NCI-H446 treated with DMSO at 0.1 percent for 48 hours (cell line): ENCODE data around the gene RTN4R.
"Not testable (repeated sequence)": the region's sequence is repeated elsewhere in the genome, so short reads cannot be mapped to it uniquely, and the experiment has no call there.

Experiments
- DNase-seq: peaks from one replicate; lab custom pipeline; 2025; lab: John Stamatoyannopoulos, UW

The RTN4R gene

DNA sequence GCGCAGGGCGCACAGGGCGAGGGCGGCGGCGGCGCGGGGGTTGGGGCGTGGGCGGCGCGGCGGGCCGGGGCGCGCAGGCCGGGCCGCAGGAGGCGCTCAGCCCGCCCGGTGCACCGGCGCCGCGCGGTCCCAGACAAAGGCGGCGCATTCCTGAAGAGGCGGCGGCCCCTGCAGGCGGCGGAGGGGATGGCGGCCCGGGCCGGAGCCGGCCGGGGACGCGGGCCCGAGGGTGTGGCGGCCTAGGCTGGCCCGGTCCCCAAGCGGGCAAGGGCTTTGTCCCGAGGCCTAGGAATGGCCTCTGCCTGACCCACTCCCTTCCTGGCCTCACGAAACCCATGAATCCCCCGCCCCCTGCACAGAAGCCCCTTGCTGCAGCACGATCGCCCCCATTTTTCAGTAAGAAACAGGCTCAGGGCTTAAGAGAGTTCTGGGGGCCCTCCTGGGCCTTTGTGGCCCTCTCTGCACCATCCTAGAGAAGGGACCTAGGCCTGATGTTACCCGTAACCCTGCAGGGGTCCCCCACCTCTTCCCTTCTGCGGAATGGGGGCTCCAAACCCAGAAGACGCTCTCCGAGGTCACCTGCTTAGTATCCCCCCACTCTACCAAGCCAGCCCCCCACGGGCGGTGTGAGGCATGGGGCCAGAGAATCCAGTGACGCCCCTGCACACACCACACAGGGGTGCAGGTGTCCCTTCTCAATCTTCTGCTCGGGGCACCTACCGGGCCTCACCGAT lies at the start of gene RTN4R:
Gene RTN4R (minus strand): TSS at position 40 of the 734 bp plus-strand sequence. CDS start 226 bp downstream, outside the sequence.
- no peak for DNase-seq

DNA sequence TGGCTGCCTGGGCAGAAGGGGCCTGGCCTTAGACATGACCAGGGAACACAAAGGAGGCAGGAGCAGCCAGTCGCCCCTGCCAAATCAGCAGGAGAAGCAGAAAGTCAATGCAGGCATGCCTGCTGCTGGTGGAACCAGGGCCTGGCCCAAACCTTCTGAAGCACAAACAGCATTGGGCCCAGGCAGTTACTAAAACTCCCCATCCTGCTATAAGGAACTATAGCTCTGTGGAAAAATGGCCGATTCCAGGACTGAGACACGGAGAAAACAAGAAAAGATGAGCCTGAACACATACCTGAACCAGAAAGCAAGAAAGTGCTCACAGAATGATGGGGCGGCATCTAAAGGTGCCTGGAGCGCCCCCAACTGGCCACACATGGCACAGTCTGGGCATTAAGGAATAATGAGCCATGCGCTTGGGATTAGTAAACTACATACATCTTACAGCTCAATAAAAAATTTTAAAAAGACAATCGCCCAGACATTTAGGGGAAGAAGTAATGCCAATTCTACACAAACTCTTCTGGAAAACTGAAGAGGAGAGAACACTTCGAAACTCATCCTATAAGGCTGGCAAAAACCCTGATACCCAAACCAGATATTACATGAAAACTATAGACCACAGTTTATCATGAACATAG lies 49.4 kb upstream of the RTN4R start:
- not testable (repeated sequence) for DNase-seq

DNA sequence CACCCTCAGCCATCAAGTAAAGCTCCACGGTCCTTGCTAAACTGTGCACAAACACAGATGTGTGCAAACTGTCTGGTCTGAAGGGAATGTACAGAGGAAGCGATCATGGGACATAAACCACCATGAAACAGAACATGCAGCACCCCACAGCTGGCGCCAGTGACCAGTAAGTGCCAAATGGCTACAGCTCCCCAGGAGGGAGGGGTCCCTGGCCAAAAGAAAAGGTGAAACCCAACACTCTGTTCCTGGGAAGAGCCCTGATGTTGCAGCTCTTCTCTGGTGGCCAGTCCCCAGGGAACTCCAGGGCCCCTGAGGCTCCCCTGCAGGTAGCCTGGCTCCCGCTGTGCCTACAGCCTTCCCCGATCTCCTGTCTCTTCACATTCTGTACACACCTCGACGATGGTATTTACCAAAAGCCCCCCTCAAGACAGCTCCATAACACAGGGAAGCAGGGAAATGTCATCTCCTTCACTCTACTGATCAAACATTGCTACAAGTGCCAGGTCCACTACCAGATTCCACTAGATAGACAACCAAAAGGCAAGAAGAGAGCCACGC lies 48.8 kb upstream of the RTN4R start:
- no peak for DNase-seq

DNA sequence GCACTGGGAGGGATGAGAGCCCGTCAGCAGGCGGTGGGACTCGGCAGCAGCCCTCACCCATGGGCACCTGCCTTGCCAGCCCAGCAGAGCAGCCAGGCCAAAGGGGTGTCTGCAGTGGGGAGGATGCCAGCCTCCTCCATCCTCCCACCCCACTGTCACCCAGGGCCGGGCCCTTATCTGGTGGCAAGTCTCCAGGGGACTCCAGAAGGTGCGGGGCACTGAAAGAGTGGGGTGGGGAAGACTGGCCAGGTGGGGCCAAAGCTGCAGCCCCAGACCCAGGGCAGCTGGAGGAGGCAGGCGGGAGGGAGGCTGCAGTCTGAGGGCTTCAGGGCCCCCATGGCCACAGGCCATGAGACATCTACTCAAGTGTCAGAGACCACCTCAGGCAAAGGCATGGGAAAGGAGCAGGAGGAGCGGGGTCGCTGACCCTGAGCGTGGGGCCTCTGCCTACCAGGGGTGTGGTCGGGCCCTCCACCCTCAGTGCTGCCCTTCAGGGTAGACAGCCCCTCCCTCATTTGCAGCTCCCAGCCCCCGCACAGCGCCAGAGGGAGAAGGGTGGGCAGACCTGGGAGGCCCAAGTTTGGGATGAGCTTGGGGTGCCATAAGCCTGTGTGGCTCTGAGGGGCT lies 48.2 kb upstream of the RTN4R start:
- no peak for DNase-seq

DNA sequence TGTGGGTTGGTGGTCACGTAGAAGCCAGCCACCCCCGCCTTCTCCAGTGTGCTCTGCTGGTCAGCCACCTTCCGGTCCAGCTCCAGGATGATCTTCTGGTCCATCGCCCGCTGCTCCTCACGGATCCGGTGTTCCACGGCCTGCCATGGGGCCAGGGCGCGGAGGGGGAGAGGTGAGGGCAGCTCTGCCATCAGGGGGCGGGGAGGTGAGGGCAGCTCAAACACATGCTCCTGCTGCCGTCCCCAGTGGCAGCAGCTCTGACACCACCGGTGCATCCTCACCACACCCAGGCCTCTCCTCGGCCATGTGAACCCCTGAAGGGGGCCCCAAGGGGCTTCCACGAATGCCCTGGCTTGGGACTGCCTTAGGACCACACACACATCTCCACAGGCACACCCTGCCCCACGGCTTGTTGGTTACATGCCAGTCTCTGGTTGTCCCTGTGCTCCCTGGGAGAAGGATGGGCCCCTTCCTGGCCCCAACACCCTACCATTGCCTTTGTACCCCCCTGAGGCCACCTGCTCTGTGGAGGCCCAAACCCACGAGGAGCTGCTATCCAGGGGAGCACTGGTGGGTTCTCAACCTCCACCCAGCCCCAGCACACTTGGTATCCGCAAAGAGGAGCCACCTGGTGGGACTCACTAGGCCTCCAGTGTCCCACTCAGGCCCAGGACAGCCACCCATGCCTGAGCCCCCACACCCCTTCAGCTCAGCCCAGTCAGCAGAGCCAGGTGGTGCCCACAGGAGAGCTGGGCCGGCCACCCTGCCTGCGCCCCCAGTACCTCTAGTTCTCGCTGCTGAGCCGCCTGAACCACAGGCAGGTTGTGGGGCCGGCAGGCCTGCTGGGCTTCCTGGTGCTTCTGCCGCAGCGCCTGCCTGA lies 47.5 kb upstream of the RTN4R start:
- DNase-seq = no peak

DNA sequence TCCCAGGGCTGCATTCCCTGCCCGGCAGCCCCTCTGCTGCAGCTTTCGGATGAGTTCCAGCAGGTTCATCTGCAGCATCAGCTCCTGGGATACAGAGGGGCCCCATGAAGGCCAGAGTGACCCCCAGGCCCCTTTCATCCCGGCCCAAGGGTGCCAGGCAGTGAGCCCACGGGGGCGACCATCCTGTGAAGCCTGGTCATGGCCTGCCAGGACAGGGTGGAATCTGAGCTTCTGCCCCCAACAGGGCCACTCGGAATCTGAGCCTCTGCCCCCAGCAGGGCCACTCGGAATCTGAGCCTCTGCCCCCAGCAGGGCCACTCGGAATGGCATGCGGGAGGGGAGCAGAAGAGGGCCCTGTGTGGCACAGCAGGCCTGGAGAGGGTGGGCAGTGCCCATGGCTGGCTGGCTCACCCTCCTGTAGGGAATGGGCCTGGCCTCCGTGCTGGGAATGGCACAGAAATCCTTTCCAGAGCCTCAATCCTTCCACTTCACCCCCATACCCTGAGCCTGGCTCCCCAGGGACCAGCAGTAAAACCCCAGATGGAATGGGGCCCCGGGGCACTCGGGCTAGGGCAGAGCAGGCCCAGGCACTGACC lies 46.7 kb upstream of the RTN4R start:
- not testable (repeated sequence) for DNase-seq

DNA sequence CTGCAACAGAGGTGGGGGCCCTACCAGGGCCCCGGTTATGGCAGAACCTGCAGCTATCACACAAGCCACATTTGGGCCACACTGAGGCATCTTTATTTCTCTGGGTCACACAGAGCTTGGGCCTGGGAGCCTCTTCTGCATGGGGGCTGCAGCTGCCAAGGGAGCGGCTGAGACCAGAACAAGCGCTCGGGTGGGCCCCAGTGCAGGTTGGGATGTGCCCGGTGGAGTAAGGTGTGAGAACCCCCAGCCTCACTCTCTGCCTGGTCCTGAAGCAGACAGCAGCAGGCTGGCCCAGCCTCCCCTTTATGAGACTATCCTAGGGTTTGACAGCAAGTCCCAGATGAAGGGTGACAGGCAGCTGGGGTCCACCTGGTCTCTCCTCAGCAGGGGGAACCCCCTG lies 46.1 kb upstream of the RTN4R start:
- DNase-seq = not testable (repeated sequence)

DNA sequence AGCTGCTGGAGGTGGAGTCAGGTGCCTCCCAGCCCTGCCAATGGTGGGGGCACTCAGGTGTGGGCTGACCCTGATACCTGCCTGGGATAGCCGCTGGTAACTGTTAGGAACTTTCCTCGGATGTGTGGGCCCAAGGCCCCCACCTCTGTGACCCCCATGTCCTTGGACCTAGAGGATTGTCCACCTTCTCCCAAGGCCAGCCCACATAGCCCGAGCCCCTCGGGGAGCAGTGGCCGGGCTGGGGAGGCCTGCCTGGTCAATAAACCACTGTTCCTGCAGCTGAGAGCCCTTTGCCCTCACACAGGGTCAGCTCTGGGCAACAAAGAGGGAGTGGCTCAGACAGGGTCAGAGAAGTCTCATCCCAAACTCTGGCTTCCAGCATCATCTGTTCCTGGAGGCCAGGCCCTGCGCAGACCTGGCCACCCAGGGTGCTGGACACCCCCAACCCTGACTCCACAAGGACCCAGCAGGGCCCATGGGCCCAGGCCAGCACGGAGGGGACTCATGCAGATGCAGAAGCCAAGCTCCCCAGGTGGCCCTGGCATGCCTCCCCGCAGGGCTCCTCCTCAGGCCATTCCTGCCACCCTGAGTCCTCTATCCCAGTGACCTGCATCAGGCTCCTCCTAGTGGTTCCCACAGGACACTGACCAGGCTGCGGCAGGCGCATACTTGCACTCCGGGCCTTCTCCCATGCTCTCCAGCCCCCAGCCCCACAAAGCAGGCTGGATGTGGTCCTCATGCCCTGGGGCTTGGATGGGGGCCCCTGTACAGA lies 45.4 kb upstream of the RTN4R start:
- not testable (repeated sequence) for DNase-seq

DNA sequence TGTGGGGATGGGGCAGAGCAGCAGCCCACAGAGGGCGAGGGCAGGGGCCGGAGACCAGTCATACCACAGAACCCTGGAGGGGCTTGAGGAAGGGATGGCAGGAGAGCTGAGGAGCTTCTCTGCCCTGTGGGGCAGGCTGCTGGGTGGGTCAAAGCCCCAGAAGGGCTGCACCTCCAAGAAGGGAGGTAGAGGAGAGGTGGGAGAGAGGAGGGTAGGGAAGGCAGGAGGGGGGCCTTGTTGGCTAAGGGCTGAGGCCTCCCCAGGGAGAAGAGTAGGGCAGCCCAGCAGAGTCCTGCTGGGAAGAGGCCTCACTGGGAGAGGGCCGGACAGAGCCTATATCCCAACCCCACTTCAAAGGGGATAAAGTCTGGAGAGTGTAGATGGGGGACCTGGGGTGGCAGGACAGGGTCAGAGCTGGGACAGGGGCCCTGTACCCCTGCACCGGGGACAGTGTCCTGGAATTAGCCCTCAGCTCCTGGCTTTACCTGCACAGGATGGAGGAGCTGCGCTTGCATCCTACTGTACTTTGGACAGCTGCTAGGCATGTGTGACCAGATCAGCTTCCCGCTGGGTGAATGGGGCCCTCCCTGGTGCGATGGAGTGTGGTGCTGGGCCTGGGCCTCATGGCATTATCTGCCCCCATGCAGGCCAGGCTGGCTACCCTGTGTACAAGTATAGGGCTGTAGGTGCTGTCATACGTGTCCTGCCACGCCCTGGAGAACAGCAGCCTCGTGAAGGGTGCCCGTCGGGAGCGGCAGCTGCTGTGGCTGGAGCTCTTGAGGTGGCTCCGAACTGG lies 44.5 kb upstream of the RTN4R start:
- DNase-seq = no peak

DNA sequence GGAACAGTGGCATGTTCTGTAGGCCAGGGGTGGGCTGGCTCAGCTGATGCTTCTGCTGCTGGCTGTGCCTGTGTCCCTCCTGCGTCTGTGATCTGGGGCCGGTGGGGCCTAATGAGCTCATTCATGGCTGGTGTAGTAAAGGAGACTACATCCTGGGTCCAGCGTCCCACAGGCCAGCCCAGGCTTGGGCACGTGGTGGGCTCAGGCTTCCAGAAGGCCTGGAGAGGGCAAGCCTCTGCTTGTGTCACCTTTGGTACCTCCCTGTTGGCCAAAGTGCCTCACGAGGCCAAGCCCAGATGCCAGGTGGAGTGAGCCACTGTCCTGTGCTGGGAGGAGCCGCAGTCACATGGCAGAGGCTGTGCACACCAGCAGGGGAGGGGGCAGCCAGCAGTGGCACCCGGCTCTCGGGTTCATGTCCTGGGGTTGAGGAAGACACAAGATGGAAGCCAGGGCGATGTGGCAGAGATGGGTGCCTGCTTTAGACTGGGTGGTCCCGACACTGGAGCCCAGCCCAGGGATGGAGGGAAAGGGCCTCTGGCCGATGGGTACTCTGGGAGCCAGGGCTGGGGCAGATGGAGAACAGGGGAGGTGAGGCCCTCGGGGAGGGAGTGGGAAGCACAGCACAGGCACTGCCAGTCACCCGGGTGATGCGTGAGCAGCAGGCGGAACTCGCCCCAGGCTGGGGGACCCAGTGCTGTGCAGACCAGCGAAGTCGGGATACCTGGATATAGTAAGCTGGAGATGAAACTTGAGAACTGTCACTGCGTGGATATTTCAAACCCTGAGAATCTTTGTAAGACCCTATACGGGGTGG lies 43.3 kb upstream of the RTN4R start:
- DNase-seq = not testable (repeated sequence)

DNA sequence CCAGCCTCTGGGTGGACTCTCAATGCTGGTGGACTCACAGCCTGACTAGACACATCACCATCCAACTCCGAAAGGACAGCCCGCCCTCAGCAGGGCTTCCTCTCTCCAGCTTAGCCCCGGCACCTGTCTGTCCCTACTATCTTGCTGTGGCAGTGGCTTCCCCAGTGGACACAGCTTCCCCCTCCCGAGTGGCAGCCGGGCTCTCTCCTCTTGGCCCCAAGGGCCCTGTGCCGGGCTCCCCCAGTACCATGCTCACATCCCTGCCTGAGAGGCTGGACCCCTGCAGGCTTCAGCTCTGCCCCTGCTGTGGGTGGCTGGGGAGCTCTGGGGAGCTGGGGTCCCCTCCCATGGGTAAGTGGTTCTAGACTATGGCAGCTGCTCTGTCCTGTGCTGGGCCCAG lies 42.7 kb upstream of the RTN4R start:
- not testable (repeated sequence) for DNase-seq

DNA sequence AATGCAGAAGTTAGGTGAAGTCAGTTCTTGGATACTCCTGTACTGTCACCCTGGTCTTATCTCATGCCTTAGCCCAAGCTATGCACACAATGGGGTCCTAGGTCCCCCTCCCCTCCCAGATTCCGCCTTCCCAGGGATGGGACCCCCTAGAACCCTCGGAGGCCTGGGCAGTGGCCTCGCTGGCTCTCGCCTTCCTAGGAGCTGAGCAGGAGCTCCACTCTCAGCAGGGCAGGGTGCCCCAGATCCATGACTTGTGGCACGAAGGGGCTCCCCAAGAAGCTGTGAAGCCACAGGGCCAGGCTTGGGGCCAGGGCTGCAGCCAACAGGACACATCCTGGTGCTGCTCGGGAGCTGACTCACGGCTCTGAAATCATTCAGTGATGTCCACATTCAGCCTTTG lies 42.1 kb upstream of the RTN4R start:
- not testable (repeated sequence) for DNase-seq

DNA sequence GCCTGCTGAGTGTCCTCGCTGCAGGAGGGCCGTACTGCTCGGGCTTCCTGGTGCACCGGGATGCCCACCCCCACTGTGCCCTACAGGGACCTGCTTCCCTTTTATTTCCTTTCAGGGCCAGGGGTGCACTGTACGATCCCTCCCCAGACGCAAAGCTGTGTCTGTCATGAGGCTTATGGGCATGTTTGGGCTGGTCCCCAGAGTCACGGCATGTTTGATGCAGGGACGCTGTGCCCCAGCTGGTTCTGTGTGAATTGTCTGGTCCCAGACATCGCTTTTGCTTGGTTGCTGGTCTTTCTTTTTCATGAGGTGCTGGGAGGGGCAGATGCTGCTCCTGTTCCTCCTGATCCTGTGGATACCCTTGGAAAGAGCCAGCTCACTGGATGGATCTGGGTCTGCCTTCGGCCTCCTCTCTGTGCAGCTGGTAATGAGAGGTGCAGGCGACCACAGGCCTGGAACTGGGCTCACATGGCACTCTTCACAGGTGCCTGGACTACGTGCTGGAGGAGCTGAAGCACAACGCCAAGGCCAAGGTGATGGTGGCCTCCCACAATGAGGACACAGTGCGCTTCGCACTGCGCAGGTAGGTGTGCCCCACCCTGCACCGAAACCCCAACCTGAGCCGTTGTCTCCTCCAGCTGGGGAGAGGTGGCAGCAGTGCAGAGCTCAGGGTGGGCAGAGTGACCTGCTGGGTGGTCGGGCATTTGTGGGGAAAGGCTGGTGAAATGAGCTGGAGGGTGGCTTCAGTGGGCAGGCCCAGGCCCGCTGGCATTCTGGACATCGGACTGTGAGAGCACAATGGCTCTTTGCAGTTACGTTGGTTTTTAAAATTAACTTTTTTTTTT lies 40.9 kb upstream of the RTN4R start:
- not testable (repeated sequence) for DNase-seq

DNA sequence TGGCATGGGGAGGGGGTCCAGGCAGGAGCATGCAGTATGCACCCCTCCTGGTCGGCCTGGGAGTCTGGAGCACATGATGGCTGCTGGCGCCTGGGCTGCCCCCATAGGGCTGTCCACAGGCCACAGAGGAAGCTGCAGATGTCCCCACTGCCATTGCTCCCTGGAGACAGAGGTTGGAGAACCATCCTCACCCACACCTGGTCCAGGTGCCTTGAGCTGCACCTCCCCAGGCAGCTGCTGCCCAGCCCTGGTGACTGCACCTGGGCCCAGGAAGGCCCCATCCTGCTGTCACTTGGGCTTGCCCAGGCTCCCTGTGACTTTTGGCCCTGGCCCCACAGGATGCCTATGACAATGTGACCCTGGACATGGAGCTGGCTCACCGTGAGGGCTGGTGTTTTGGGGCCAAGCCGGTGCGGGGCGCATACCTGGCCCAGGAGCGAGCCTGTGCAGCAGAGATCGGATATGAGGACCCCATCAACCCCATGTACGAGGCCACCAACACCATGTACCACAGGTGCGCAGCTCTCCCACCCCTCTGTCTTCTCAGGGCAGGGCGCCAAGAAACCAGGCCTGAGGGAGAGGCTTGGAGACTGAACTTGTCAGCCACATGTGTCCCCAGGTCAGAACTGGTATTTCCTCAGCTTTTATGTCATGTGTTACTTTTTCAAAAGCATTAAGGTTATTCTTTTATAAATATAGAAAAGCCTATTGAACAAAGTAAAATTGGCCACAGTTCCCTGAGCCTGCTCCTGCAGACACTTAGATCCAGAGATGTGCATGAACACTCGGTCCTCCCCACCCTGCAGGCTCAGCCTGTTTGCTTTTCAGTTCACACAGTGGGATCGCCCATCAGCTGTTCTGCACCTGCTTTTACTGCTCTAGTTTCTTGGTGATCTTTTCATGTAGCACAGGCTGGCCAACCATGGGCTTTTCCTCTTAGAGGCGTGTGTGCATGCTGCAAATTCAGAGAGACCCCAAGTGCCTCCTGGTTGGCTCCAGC lies 39.6 kb upstream of the RTN4R start:
- DNase-seq = not testable (repeated sequence)

DNA sequence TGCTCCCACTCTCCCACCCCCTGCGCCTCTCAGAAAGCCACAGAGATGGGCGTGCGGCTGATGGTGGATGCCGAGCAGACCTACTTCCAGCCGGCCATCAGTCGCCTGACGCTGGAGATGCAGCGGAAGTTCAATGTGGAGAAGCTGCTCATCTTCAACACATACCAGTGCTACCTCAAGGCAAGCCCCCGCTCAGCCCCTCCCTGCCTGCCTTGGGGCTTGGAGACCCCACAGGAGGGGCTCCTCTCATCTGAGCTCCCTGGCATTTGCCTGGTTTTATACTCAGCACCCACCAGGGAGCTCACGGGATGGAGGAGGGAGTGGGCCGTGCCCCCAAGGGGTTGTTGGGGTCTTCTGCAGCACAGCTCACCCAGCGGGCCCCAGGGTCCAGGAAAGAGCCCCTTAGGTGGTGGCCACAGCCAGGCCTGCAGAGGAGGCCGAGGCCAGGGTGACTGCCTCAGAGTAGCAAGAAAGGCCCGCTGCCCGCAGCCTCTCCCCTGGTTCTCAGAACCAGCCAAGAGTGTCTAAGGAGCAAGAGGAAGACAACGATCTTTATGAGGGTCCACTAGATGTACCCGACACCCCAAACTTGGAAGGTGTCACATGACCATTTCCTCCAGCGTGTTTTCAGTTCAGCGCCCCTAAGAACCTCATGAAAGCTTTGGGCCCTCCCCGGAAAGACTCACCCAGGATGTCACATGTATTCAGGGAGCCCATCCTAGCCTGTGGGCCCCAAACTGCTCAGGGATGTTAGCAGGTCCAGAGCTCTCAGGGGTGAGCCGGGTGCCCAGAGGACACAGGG lies 38.7 kb upstream of the RTN4R start:
- not testable (repeated sequence) for DNase-seq
